Measurements from ENCODE around the gene CERCAM.

GRCh38 chr9:128420060-128420650 lies 502 bp upstream of the CERCAM start:
- TF ChIP-seq, protein P1, sequence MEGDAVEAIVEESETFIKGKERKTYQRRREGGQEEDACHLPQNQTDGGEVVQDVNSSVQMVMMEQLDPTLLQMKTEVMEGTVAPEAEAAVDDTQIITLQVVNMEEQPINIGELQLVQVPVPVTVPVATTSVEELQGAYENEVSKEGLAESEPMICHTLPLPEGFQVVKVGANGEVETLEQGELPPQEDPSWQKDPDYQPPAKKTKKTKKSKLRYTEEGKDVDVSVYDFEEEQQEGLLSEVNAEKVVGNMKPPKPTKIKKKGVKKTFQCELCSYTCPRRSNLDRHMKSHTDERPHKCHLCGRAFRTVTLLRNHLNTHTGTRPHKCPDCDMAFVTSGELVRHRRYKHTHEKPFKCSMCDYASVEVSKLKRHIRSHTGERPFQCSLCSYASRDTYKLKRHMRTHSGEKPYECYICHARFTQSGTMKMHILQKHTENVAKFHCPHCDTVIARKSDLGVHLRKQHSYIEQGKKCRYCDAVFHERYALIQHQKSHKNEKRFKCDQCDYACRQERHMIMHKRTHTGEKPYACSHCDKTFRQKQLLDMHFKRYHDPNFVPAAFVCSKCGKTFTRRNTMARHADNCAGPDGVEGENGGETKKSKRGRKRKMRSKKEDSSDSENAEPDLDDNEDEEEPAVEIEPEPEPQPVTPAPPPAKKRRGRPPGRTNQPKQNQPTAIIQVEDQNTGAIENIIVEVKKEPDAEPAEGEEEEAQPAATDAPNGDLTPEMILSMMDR (IDR thresholded peaks at IDR 0.05) = peak; percentile 34 to 85 (median 68)
- no peak for TF ChIP-seq POLR2A (IDR thresholded peaks at IDR 0.05)
